Measurements from ENCODE around the gene FPGS. TPM values are rescaled to one million over a fixed set of nuclear protein-coding genes. Genes with fewer than 3 reads are reported as not detected.
"Not testable (repeated sequence)": the region's sequence is repeated elsewhere in the genome, so short reads cannot be mapped to it uniquely, and the experiment has no call there.

Gene FPGS
- polyA plus RNA-seq, 1 donor (not counting 4 experiments of a cell fraction or from before 2014, with no cell fraction given) = 38.2 TPM

DNA sequence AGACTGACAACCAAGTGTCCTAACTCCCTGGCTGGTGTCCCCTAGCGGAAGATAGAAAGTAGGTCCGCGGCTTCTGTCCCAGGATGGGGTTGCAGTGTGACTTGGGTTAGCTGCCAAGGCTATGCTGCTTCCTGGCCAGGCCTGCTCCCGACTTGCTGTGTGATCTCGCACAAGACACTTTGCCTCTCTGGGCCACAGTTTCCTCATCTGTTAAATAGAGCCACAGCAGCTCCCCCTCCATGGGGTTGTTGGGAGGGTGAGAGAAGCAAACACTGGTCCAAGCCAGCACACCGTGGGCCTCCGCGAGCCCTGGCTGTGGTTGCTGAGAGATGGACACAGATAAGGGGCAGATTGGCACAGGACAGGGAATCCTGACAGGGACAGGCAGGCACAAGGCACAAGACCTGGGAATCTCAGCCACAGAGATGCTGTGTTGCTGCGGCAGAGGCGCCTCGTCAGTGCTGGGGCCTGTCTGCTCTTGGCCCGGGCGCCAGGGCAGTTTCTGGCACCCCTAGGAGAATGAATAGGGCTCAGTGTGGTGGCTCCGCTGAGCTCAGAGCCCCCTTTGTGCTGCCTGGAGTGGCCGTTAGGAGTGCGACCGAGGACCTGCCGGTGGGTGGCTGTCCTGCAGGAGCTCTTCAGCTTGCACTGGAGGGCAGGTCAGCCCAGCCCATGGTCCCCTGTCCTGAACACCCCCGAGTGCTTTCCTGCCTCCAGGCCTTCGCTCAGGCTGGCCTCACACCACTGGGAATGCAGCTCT lies 22.4 kb upstream of the FPGS start:
- Histone ChIP-seq H3K27me3 (ENCODE audit: control insufficient read depth, extremely low read depth, insufficient read depth, low read length) (no peaks in the 10 kb centered on the region), H3K79me2 (ENCODE audit: control insufficient read depth, insufficient read depth, low read length) (no peaks in the 10 kb centered on the region), H3K4me3 (ENCODE audit: control insufficient read depth in 2 of 3, extremely low read depth in 1 of 3, insufficient read depth in 2 of 3, low read depth in 1 of 3, low read length in 3 of 3) (no peak overlapping the region), H3K9me3 (ENCODE audit: control insufficient read depth, low read depth, low read length) (no peaks in the 10 kb centered on the region), H3K9ac (ENCODE audit: control insufficient read depth, extremely low read depth, insufficient read depth, low read length) (no peak overlapping the region), H3K4me2 (ENCODE audit: control insufficient read depth, extremely low read depth, insufficient read depth, low read depth, low read length) (no peak overlapping the region), H3K27ac (ENCODE audit: control insufficient read depth, insufficient read depth, low read length) (no peak overlapping the region), H4K20me1 (ENCODE audit: control insufficient read depth, extremely low read depth, insufficient read depth, low read length) (no peaks in the 10 kb centered on the region), H3K9me1 (ENCODE audit: control insufficient read depth, extremely low read depth, insufficient read depth, low read length) (no peaks in the 10 kb centered on the region), H2AFZ (ENCODE audit: control insufficient read depth, low read length) (no peak overlapping the region), H3K36me3 (ENCODE audit: control insufficient read depth in 2 of 2, extremely low read depth in 1 of 2, insufficient read depth in 2 of 2, low read length in 2 of 2) (no peaks in the 10 kb centered on the region), H3K4me1 (ENCODE audit: control insufficient read depth, extremely low read depth, insufficient read depth, low read length) (peaks cover 2% of the 10 kb centered on the region)
- TF ChIP-seq, protein P1, sequence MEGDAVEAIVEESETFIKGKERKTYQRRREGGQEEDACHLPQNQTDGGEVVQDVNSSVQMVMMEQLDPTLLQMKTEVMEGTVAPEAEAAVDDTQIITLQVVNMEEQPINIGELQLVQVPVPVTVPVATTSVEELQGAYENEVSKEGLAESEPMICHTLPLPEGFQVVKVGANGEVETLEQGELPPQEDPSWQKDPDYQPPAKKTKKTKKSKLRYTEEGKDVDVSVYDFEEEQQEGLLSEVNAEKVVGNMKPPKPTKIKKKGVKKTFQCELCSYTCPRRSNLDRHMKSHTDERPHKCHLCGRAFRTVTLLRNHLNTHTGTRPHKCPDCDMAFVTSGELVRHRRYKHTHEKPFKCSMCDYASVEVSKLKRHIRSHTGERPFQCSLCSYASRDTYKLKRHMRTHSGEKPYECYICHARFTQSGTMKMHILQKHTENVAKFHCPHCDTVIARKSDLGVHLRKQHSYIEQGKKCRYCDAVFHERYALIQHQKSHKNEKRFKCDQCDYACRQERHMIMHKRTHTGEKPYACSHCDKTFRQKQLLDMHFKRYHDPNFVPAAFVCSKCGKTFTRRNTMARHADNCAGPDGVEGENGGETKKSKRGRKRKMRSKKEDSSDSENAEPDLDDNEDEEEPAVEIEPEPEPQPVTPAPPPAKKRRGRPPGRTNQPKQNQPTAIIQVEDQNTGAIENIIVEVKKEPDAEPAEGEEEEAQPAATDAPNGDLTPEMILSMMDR (optimal IDR thresholded peaks at IDR 0.05 in 1 of 3, IDR thresholded peaks at IDR 0.05 in 1 of 3, conservative IDR thresholded peaks at IDR 0.05 in 1 of 3; ENCODE audit: extremely low read depth in 1 of 3, insufficient read depth in 2 of 3, low read length in 3 of 3) = no peak
- TF ChIP-seq EZH2 (IDR thresholded peaks at IDR 0.05; ENCODE audit: low read length) = no peak
- dilution Hi-C loops (cut with MboI; ENCODE audit: extremely low pct_ligation_motif_present, low sequenced_read_pairs) = no loop called here
- no peak for FAIRE-seq
- no peak for DNase-seq (ENCODE audit: low read depth, low spot score)

DNA sequence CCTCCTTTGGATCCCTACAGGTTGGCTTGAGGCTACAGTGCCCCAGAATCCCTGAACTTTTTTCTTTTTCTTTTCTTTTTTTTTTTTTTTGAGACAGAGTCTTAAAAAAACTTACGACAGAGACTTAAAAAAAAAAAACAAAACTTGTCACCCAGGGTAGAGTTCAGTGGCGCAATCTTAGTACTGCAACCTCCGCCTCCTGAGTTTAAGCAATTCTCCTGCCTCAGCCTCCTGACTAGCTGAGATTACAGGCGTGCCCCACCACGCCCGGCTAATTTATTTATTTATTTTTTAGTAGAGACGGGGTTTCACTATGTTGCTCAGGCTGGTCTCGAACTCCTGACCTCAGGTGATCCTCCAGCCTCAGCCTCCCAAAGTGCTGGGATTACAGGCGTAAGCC lies 21.8 kb upstream of the FPGS start:
- H3K4me1 ChIP-seq (ENCODE audit: control insufficient read depth, extremely low read depth, insufficient read depth, low read length); H2AFZ ChIP-seq (ENCODE audit: control insufficient read depth, low read length); H3K4me2 ChIP-seq (ENCODE audit: control insufficient read depth, extremely low read depth, insufficient read depth, low read depth, low read length); FAIRE-seq; H3K9me3 ChIP-seq (ENCODE audit: control insufficient read depth, low read depth, low read length); DNase-seq (ENCODE audit: low read depth, low spot score); H3K27me3 ChIP-seq (ENCODE audit: control insufficient read depth, extremely low read depth, insufficient read depth, low read length); H4K20me1 ChIP-seq (ENCODE audit: control insufficient read depth, extremely low read depth, insufficient read depth, low read length); H3K27ac ChIP-seq (ENCODE audit: control insufficient read depth, insufficient read depth, low read length); H3K9me1 ChIP-seq (ENCODE audit: control insufficient read depth, extremely low read depth, insufficient read depth, low read length); H3K36me3 ChIP-seq (ENCODE audit: control insufficient read depth in 2 of 2, extremely low read depth in 1 of 2, insufficient read depth in 2 of 2, low read length in 2 of 2); H3K79me2 ChIP-seq (ENCODE audit: control insufficient read depth, insufficient read depth, low read length); H3K4me3 ChIP-seq (ENCODE audit: control insufficient read depth in 2 of 3, extremely low read depth in 1 of 3, insufficient read depth in 2 of 3, low read depth in 1 of 3, low read length in 3 of 3); dilution Hi-C loops (cut with MboI; ENCODE audit: extremely low pct_ligation_motif_present, low sequenced_read_pairs); H3K9ac ChIP-seq (ENCODE audit: control insufficient read depth, extremely low read depth, insufficient read depth, low read length): not testable (repeated sequence)

DNA sequence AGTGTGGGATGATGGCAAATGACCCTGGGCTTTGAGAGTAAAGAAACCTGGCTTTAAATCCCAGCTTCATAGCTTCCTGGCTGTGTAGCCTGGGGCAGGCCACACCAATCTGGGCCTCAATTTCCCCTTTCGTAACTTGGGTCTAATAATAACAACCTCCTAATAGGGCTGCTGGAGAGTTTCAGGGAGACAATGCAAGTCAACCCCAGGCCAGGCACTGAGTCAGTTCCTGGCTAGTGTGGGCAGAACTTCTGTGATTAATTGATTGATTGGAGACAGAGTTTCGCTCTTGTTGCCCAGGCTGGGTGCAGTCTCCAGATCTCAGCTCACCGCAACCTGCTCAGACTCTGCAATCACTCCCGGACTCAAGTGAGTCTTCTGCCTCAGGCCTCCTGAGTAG lies 20.9 kb upstream of the FPGS start:
- TF ChIP-seq, protein P1 (optimal IDR thresholded peaks at IDR 0.05 in 1 of 3, IDR thresholded peaks at IDR 0.05 in 1 of 3, conservative IDR thresholded peaks at IDR 0.05 in 1 of 3; ENCODE audit: extremely low read depth in 1 of 3, insufficient read depth in 2 of 3, low read length in 3 of 3) = no peak
- no peak for TF ChIP-seq EZH2 (IDR thresholded peaks at IDR 0.05; ENCODE audit: low read length)
- Histone ChIP-seq H3K36me3 (ENCODE audit: control insufficient read depth in 2 of 2, extremely low read depth in 1 of 2, insufficient read depth in 2 of 2, low read length in 2 of 2) (no peaks in the 10 kb centered on the region), H4K20me1 (ENCODE audit: control insufficient read depth, extremely low read depth, insufficient read depth, low read length) (peaks cover 3% of the 10 kb centered on the region), H2AFZ (ENCODE audit: control insufficient read depth, low read length) (no peak overlapping the region), H3K9me1 (ENCODE audit: control insufficient read depth, extremely low read depth, insufficient read depth, low read length) (no peaks in the 10 kb centered on the region), H3K4me3 (ENCODE audit: control insufficient read depth in 2 of 3, extremely low read depth in 1 of 3, insufficient read depth in 2 of 3, low read depth in 1 of 3, low read length in 3 of 3) (no peak overlapping the region), H3K9ac (ENCODE audit: control insufficient read depth, extremely low read depth, insufficient read depth, low read length) (no peak overlapping the region), H3K9me3 (ENCODE audit: control insufficient read depth, low read depth, low read length) (no peaks in the 10 kb centered on the region), H3K4me2 (ENCODE audit: control insufficient read depth, extremely low read depth, insufficient read depth, low read depth, low read length) (no peak overlapping the region), H3K4me1 (ENCODE audit: control insufficient read depth, extremely low read depth, insufficient read depth, low read length) (peaks cover 3% of the 10 kb centered on the region), H3K27me3 (ENCODE audit: control insufficient read depth, extremely low read depth, insufficient read depth, low read length) (no peaks in the 10 kb centered on the region), H3K27ac (ENCODE audit: control insufficient read depth, insufficient read depth, low read length) (no peak overlapping the region), H3K79me2 (ENCODE audit: control insufficient read depth, insufficient read depth, low read length) (peaks cover 8% of the 10 kb centered on the region)
- dilution Hi-C loops (cut with MboI; ENCODE audit: extremely low pct_ligation_motif_present, low sequenced_read_pairs) = no loop called here
- DNase-seq (ENCODE audit: low read depth, low spot score) (no peak), FAIRE-seq (no peak)
